Activated T-cell treated with anti-CD3 and anti-CD28 coated beads, Interleukin-2, amount 50 U/mL, for 72 hours (primary cell): Measurements from ENCODE around the gene MOB3C. TPM values are rescaled to one million over a fixed set of nuclear protein-coding genes. Genes with fewer than 3 reads are reported as not detected.

Experiments
- ATAC-seq, 2 donors: fragments of 150-1000 bp; cut with Tn5 transposase; replicated peaks in 1 of 2; 2 replicates each; pipeline ENCODE4 v1.10.0; 2021; ENCODE audit warnings: moderate library complexity in 2 of 2, mild to moderate bottlenecking in 1 of 2
- DNase-seq, 2 donors: peaks; one replicate each; pipeline ENCODE4 v3.0.0; 2021 to 2022; ENCODE audit warnings: mixed read lengths in 1 of 2
- H3K27ac Mint-ChIP-seq: one replicate; pipeline ENCODE4 v1.8.0; 2022; ENCODE audit warnings: mild to moderate bottlenecking, moderate library complexity, mixed read lengths
- H3K27me3 Mint-ChIP-seq: one replicate; pipeline ENCODE4 v1.8.0; 2022; ENCODE audit warnings: low read depth, mixed read lengths
- H3K36me3 Mint-ChIP-seq, 2 donors: one replicate each; pipeline ENCODE4 v1.8.0; 2022; ENCODE audit warnings: mixed read lengths in 2 of 2, mild to moderate bottlenecking in 1 of 2; ENCODE audit not compliant: insufficient read depth in 2 of 2
- H3K4me1 Mint-ChIP-seq: one replicate; pipeline ENCODE4 v1.8.0; 2022; ENCODE audit warnings: low read depth, mixed read lengths
- H3K4me3 Mint-ChIP-seq, 2 donors: one replicate each; pipeline ENCODE4 v1.8.0; 2022; ENCODE audit warnings: mild to moderate bottlenecking in 2 of 2, mixed read lengths in 2 of 2, moderate library complexity in 2 of 2
- H3K9me3 Mint-ChIP-seq, 2 donors: one replicate each; pipeline ENCODE4 v1.8.0; 2022; ENCODE audit warnings: mixed read lengths in 2 of 2
- total RNA-seq, 2 donors: library from RNA; stranded (reverse); gene quantifications; one replicate each; pipeline ENCODE4 v1.2.3, GENCODE V29; 2022

MOB3C gene
- total RNA-seq, 2 donors from 2014 or later: 13.3 to 13.7 TPM

GRCh38 chr1:46612937-46613660 is 3.5 kb downstream of the MOB3C start:
- no peaks in the 10 kb centered on the region for H3K9me3 Mint-ChIP-seq
- peak overlapping the region in 1 of 2 donors; percentile 15 for H3K4me3 Mint-ChIP-seq
- DNase-seq (no peak), ATAC-seq (no peak)
- H3K27me3 Mint-ChIP-seq: no peaks in the 10 kb centered on the region
- H3K27ac Mint-ChIP-seq: no peak overlapping the region
- peaks cover 3 to 5% of the 10 kb centered on the region in 2 donors for H3K36me3 Mint-ChIP-seq
- H3K4me1 Mint-ChIP-seq: peaks cover 43% of the 10 kb centered on the region

- H3K4me1 Mint-ChIP-seq: peaks cover 34% of the 10 kb centered on the region
- H3K27me3 Mint-ChIP-seq: no peaks in the 10 kb centered on the region
- H3K4me3 Mint-ChIP-seq: no peak overlapping the region
- DNase-seq (no peak), ATAC-seq (no peak)
- H3K36me3 Mint-ChIP-seq: peaks cover 3 to 5% of the 10 kb centered on the region in 2 donors
- H3K9me3 Mint-ChIP-seq: no peaks in the 10 kb centered on the region
- no peak overlapping the region for H3K27ac Mint-ChIP-seq
Measured at GRCh38 chr1:46611691-46612221, 4.9 kb downstream of the MOB3C start.

- Mint-ChIP-seq H3K4me3 (no peak overlapping the region), H3K4me1 (peaks cover 45% of the 10 kb centered on the region), H3K27ac (no peak overlapping the region), H3K36me3 (peaks cover 3 to 5% of the 10 kb centered on the region in 2 donors), H3K27me3 (no peaks in the 10 kb centered on the region), H3K9me3 (no peaks in the 10 kb centered on the region)
- no peak for DNase-seq
- no peak for ATAC-seq
Measured at GRCh38 chr1:46607345-46608130, 9.1 kb downstream of the MOB3C start.

GRCh38 chr1:46606255-46606965 is 10.2 kb downstream of the MOB3C start:
- Mint-ChIP-seq H3K36me3 (peaks cover 3 to 4% of the 10 kb centered on the region in 2 donors), H3K27ac (peak overlapping the region; percentile 7), H3K4me3 (peak overlapping the region in 1 of 2 donors; percentile 27), H3K27me3 (no peaks in the 10 kb centered on the region), H3K4me1 (peaks cover 53% of the 10 kb centered on the region), H3K9me3 (no peaks in the 10 kb centered on the region)
- no peak for DNase-seq
- no peak for ATAC-seq

- peak overlapping the region; percentile 94 to 95 for H3K4me3 Mint-ChIP-seq
- H3K27ac Mint-ChIP-seq: peak overlapping the region; percentile 48
- DNase-seq: no peak
- peaks cover 3 to 4% of the 10 kb centered on the region in 2 donors for H3K36me3 Mint-ChIP-seq
- no peaks in the 10 kb centered on the region for H3K27me3 Mint-ChIP-seq
- H3K9me3 Mint-ChIP-seq: no peaks in the 10 kb centered on the region
- no peak for ATAC-seq
- H3K4me1 Mint-ChIP-seq: peaks cover 49% of the 10 kb centered on the region
Measured at GRCh38 chr1:46605232-46605631, 11.4 kb downstream of the MOB3C start.

- ATAC-seq (peak; percentile 96 to 97), DNase-seq (peak; percentile 98 to 99)
- Mint-ChIP-seq H3K36me3 (peaks cover 3 to 4% of the 10 kb centered on the region in 2 donors), H3K27me3 (no peaks in the 10 kb centered on the region), H3K4me1 (peaks cover 55% of the 10 kb centered on the region), H3K27ac (peak within 1 kb of the TSS; percentile 81), H3K4me3 (peak within 1 kb of the TSS; percentile 94 to 95), H3K9me3 (no peaks in the 10 kb centered on the region)
Measured at GRCh38 chr1:46603858-46604549, 12.6 kb downstream of the MOB3C start, which contains the start of gene MKNK1. MKNK1 (minus strand) TSS chr1:46604268; CDS start chr1:46583327, 20,941 bp downstream.

- ATAC-seq (no peak), DNase-seq (no peak)
- peak overlapping the region; percentile 94 to 95 for H3K4me3 Mint-ChIP-seq
- no peaks in the 10 kb centered on the region for H3K9me3 Mint-ChIP-seq
- H3K36me3 Mint-ChIP-seq: peaks cover 2% of the 10 kb centered on the region in 2 donors
- peaks cover 55% of the 10 kb centered on the region for H3K4me1 Mint-ChIP-seq
- peak overlapping the region; percentile 81 for H3K27ac Mint-ChIP-seq
- no peaks in the 10 kb centered on the region for H3K27me3 Mint-ChIP-seq
Measured at GRCh38 chr1:46603481-46603857, 13.1 kb downstream of the MOB3C start.

- Mint-ChIP-seq H3K27ac (peak overlapping the region; percentile 23), H3K4me1 (peaks cover 55% of the 10 kb centered on the region)
Measured at GRCh38 chr1:46601257-46602007, 15.2 kb downstream of the MOB3C start.

GRCh38 chr1:46599059-46599970 is 17.3 kb downstream of the MOB3C start:
- no peaks in the 10 kb centered on the region for H3K27me3 Mint-ChIP-seq
- ATAC-seq: no peak
- H3K36me3 Mint-ChIP-seq: peaks cover 0 to 2% of the 10 kb centered on the region in 2 donors
- H3K4me3 Mint-ChIP-seq: no peak overlapping the region
- peaks cover 50% of the 10 kb centered on the region for H3K4me1 Mint-ChIP-seq
- H3K27ac Mint-ChIP-seq: no peak overlapping the region
- no peak for DNase-seq
- H3K9me3 Mint-ChIP-seq: no peaks in the 10 kb centered on the region

More at GRCh38 chr1:46601257-46602007, 15.2 kb downstream of the MOB3C start:
- DNase-seq (no peak), ATAC-seq (no peak)
- Mint-ChIP-seq H3K4me3 (peak overlapping the region in 1 of 2 donors; percentile 27), H3K27me3 (no peaks in the 10 kb centered on the region), H3K9me3 (no peaks in the 10 kb centered on the region), H3K36me3 (peaks cover 0 to 2% of the 10 kb centered on the region in 2 donors)

GRCh38 chr1:46596846-46597245 is 19.8 kb downstream of the MOB3C start:
- ATAC-seq: no peak
- Mint-ChIP-seq H3K4me3 (no peak overlapping the region), H3K27ac (peak overlapping the region; percentile 56), H3K27me3 (no peaks in the 10 kb centered on the region), H3K9me3 (no peaks in the 10 kb centered on the region), H3K4me1 (peaks cover 30% of the 10 kb centered on the region), H3K36me3 (peaks cover 5 to 19% of the 10 kb centered on the region in 2 donors)
- no peak for DNase-seq

GRCh38 chr1:46596036-46596435 is 20.6 kb downstream of the MOB3C start:
- H3K27me3 Mint-ChIP-seq: no peaks in the 10 kb centered on the region
- DNase-seq (no peak), ATAC-seq (no peak)
- H3K9me3 Mint-ChIP-seq: no peaks in the 10 kb centered on the region
- no peak overlapping the region for H3K27ac Mint-ChIP-seq
- peaks cover 5 to 18% of the 10 kb centered on the region in 2 donors for H3K36me3 Mint-ChIP-seq
- H3K4me1 Mint-ChIP-seq: peaks cover 23% of the 10 kb centered on the region
- H3K4me3 Mint-ChIP-seq: no peak overlapping the region
